Measurements from ENCODE around the gene LHX3. TPM values are rescaled to one million over a fixed set of nuclear protein-coding genes. Genes with fewer than 3 reads are reported as not detected.

The LHX3 gene
- total and polyA plus RNA-seq, 2 donors (not counting 1 experiment from before 2014, with no cell fraction given): not detected

DNA sequence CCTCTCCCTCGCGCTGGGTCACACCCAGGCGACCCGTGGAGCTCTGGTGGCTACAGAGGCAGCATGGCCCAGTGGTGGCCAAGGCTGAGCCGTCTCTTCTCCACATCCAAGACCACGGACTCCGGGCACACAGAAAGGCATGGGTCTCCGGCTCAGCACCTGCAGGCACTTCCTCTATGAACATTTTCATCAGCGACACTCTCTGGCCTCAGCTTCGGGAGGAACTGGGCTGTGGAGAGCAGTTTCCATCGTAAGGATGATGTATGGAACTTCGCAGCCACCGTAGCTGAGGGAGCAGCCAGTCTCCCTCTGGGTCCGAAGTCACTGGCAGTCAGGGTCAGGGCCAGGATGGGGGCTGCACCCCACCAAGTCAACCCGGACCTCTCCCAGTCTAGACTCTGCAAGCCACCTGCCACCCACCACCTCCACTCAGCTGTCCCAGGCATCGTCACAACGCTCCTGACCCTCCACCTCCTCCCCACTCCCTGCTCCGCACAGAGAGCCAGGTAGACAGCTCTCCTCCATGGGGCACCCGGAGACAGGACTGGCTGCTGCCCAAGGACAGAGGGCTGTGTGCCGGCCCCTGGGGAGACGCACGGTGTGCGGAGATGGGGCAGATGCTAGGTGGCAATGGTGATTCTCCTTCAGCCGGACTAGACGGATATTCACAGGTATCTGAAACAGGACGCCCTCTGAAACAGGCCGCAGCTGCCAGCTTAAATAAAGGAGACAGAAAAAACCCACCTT is 31.0 kb upstream of the LHX3 start:
- H2AFZ ChIP-seq (ENCODE audit: low read length): no peak overlapping the region
- no peaks in the 10 kb centered on the region for H3K9me3 ChIP-seq (ENCODE audit: control insufficient read depth, insufficient read depth, low read depth, low read length)
- peaks cover 2% of the 10 kb centered on the region for H4K20me1 ChIP-seq (ENCODE audit: control insufficient read depth, extremely low read depth, insufficient read depth, low read length)
- no peak for TF ChIP-seq EZH2 (IDR thresholded peaks at IDR 0.05; ENCODE audit: low read length, missing control alignments)
- TF ChIP-seq, protein P1, sequence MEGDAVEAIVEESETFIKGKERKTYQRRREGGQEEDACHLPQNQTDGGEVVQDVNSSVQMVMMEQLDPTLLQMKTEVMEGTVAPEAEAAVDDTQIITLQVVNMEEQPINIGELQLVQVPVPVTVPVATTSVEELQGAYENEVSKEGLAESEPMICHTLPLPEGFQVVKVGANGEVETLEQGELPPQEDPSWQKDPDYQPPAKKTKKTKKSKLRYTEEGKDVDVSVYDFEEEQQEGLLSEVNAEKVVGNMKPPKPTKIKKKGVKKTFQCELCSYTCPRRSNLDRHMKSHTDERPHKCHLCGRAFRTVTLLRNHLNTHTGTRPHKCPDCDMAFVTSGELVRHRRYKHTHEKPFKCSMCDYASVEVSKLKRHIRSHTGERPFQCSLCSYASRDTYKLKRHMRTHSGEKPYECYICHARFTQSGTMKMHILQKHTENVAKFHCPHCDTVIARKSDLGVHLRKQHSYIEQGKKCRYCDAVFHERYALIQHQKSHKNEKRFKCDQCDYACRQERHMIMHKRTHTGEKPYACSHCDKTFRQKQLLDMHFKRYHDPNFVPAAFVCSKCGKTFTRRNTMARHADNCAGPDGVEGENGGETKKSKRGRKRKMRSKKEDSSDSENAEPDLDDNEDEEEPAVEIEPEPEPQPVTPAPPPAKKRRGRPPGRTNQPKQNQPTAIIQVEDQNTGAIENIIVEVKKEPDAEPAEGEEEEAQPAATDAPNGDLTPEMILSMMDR (conservative IDR thresholded peaks at IDR 0.05 in 1 of 2, IDR thresholded peaks at IDR 0.05 in 1 of 2; ENCODE audit: low read depth in 1 of 2, low read length in 2 of 2): no peak
- no peak overlapping the region for H3K27ac ChIP-seq (ENCODE audit: insufficient read depth, low read length)
- no peak for DNase-seq (ENCODE audit: low read depth in 2 of 2)
- H3K9ac ChIP-seq (ENCODE audit: insufficient read depth, low read length): no peak overlapping the region
- no peaks in the 10 kb centered on the region for H3K27me3 ChIP-seq (ENCODE audit: control insufficient read depth, insufficient read depth, low read length)
- no peak overlapping the region for H3K4me2 ChIP-seq (ENCODE audit: extremely low read depth, insufficient read depth, low read length)
- H3K36me3 ChIP-seq (ENCODE audit: control insufficient read depth, insufficient read depth, low read length): no peaks in the 10 kb centered on the region
- H3K4me3 ChIP-seq (replicated peaks in 1 of 4; ENCODE audit: control extremely low read depth in 1 of 4, insufficient read depth in 1 of 4, low read depth in 3 of 4, low read length in 4 of 4): no peak overlapping the region
- H3K79me2 ChIP-seq (ENCODE audit: control insufficient read depth, insufficient read depth, low read length): peaks cover 3% of the 10 kb centered on the region
- H3K4me1 ChIP-seq (ENCODE audit: control insufficient read depth, extremely low read depth, insufficient read depth, low read length): no peaks in the 10 kb centered on the region

DNA sequence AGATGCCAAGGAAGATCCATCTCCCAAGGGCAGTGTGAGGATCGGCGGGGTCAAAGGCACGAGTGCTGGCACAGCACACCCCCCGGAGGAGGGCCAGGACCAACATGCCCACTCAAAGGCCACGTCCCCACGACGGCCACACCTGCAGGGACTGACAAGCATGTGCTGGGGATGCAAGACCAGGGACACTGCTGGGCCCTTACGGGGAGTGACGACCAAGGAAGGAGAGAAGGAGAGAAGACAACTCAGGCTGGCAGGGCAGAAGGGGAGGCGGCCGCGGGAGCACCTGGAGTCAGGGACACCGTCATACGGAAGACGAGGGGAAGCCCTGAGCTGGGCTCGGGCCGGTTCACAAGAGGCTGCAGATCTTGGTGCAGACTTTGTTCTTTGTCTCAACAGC is 30.2 kb upstream of the LHX3 start:
- no peak overlapping the region for H3K4me2 ChIP-seq (ENCODE audit: extremely low read depth, insufficient read depth, low read length)
- peaks cover 2% of the 10 kb centered on the region for H4K20me1 ChIP-seq (ENCODE audit: control insufficient read depth, extremely low read depth, insufficient read depth, low read length)
- DNase-seq (ENCODE audit: low read depth in 2 of 2): no peak
- no peak overlapping the region for H3K27ac ChIP-seq (ENCODE audit: insufficient read depth, low read length)
- no peak overlapping the region for H3K9ac ChIP-seq (ENCODE audit: insufficient read depth, low read length)
- no peak overlapping the region for H3K4me3 ChIP-seq (replicated peaks in 1 of 4; ENCODE audit: control extremely low read depth in 1 of 4, insufficient read depth in 1 of 4, low read depth in 3 of 4, low read length in 4 of 4)
- no peaks in the 10 kb centered on the region for H3K27me3 ChIP-seq (ENCODE audit: control insufficient read depth, insufficient read depth, low read length)
- no peak overlapping the region for H2AFZ ChIP-seq (ENCODE audit: low read length)
- H3K36me3 ChIP-seq (ENCODE audit: control insufficient read depth, insufficient read depth, low read length): no peaks in the 10 kb centered on the region
- peaks cover 3% of the 10 kb centered on the region for H3K79me2 ChIP-seq (ENCODE audit: control insufficient read depth, insufficient read depth, low read length)
- no peak for TF ChIP-seq EZH2 (IDR thresholded peaks at IDR 0.05; ENCODE audit: low read length, missing control alignments)
- TF ChIP-seq, protein P1 (conservative IDR thresholded peaks at IDR 0.05 in 1 of 2, IDR thresholded peaks at IDR 0.05 in 1 of 2; ENCODE audit: low read depth in 1 of 2, low read length in 2 of 2): no peak
- H3K9me3 ChIP-seq (ENCODE audit: control insufficient read depth, insufficient read depth, low read depth, low read length): no peaks in the 10 kb centered on the region
- no peaks in the 10 kb centered on the region for H3K4me1 ChIP-seq (ENCODE audit: control insufficient read depth, extremely low read depth, insufficient read depth, low read length)

DNA sequence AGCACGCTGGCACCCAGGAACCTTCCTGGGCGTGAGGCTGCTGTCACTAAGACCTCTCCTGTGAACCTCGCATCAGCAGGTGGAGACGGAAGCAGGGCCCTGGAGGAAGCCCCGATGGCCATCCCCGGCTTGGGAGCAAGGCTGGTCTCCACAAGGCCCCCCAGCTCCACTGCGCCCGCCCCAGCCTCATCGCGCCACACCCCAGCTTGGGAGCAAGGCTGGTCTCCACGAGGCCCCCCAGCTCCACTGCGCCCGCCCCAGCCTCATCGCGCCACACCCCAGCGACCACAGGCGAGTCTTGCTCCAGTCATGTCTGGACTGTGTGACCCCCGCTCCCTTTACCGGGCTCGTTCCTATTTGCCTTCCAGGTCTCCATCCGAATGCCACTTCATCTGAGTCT is 29.7 kb upstream of the LHX3 start:
- no peak for DNase-seq (ENCODE audit: low read depth in 2 of 2)
- H4K20me1 ChIP-seq (ENCODE audit: control insufficient read depth, extremely low read depth, insufficient read depth, low read length): peaks cover 2% of the 10 kb centered on the region

More for the DNA sequence above, 29.7 kb upstream of the LHX3 start:
- no peaks in the 10 kb centered on the region for H3K27me3 ChIP-seq (ENCODE audit: control insufficient read depth, insufficient read depth, low read length)
- no peaks in the 10 kb centered on the region for H3K9me3 ChIP-seq (ENCODE audit: control insufficient read depth, insufficient read depth, low read depth, low read length)
- no peak overlapping the region for H3K4me2 ChIP-seq (ENCODE audit: extremely low read depth, insufficient read depth, low read length)
- H3K79me2 ChIP-seq (ENCODE audit: control insufficient read depth, insufficient read depth, low read length): peaks cover 3% of the 10 kb centered on the region
- no peaks in the 10 kb centered on the region for H3K4me1 ChIP-seq (ENCODE audit: control insufficient read depth, extremely low read depth, insufficient read depth, low read length)
- H3K36me3 ChIP-seq (ENCODE audit: control insufficient read depth, insufficient read depth, low read length): no peaks in the 10 kb centered on the region
- H3K9ac ChIP-seq (ENCODE audit: insufficient read depth, low read length): no peak overlapping the region
- H3K4me3 ChIP-seq (replicated peaks in 1 of 4; ENCODE audit: control extremely low read depth in 1 of 4, insufficient read depth in 1 of 4, low read depth in 3 of 4, low read length in 4 of 4): no peak overlapping the region
- no peak overlapping the region for H3K27ac ChIP-seq (ENCODE audit: insufficient read depth, low read length)
- no peak overlapping the region for H2AFZ ChIP-seq (ENCODE audit: low read length)
- no peak for TF ChIP-seq EZH2 (IDR thresholded peaks at IDR 0.05; ENCODE audit: low read length, missing control alignments)
- TF ChIP-seq, protein P1 (conservative IDR thresholded peaks at IDR 0.05 in 1 of 2, IDR thresholded peaks at IDR 0.05 in 1 of 2; ENCODE audit: low read depth in 1 of 2, low read length in 2 of 2): no peak
